HG02840 (cell line): ENCODE data around the gene TP53BP2.

Source experiments
- ATAC-seq: cut with Tn5 transposase; IDR thresholded peaks from one replicate; pipeline ENCODE4 v1.9.1; 2021; ENCODE audit warnings: mild to moderate bottlenecking, moderate library complexity, moderate number of reproducible peaks; ENCODE audit not compliant: unreplicated experiment, low FRiP score

The TP53BP2 gene

DNA sequence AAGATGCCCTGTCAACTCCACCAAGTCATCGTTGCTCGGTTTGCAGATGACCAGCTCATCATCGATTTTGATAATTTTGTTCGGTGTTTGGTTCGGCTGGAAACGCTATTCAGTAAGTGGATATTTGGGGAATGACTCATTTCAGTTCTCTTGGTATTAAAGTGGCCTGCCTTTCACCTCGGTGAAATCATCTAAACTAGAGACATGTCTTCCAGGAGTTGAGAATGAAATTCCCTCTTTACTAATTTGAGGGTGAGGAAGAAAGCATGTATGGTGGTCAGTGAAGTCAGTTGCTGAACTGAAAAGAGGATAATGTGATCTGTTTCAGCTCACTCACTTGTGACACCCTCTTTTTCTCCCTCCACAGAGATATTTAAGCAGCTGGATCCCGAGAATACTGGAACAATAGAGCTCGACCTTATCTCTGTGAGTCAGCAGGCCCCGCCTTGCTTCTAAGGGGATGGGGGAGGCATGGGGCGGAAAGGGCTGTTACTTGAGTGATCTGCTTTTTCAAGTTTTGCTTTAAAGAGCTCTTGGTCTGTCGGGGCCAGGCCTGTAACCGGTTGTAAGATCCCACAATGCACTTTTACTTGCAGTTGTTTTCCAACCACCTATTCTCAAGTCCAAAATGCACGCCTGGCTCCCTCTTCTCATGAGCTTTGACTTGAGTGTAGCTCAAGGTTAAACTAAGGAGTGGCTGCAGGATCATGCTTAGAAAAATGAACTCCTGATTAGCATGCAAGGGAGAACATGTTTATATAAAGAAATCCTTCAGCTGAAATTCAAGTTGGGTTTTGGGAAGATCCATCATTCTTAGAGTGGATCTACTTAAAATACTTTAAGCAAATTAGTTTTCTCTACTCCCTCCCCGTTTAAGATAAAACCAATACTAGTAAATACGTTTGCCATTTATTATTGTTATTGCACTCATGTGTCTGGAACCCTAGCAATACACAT lies 73.7 kb downstream of the TP53BP2 start:
- ATAC-seq = no peak

- ATAC-seq = no peak
These were observed 74.3 kb downstream of the TP53BP2 start for GRCh38 chr1:223771469-223771813.

GRCh38 chr1:223770621-223771315 lies 75.0 kb downstream of the TP53BP2 start:
- no peak for ATAC-seq

DNA sequence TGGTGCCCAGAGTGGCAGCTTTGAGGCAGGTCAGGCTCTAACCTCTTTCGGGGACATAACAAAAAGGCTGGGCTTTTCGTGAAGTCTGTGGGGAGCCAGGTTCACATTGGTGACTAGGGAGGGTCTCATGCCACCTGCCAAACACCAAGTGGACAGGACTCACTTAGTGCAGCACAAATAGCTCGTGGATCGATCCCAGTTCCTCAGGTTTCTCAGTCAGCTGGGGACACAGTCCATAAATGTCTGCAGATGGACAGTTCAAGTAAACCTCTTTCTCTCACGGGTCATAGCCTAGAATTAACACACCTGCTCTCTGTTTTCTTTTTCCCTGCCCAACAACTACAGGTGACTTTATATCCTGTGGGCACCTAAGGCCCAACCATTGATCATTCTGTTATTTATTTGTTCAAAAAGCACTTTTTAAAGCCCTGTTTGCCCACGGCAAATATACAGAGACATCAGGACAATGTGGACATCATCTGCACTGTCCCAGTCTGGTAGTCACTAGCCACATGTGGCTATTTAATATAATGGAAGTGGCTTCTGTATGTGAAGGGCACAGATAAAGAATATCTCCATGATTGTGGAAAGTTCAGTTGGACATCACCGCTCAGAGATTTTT lies 79.9 kb downstream of the TP53BP2 start:
- ATAC-seq = no peak

GRCh38 chr1:223765036-223765718 lies 80.6 kb downstream of the TP53BP2 start:
- no peak for ATAC-seq

DNA sequence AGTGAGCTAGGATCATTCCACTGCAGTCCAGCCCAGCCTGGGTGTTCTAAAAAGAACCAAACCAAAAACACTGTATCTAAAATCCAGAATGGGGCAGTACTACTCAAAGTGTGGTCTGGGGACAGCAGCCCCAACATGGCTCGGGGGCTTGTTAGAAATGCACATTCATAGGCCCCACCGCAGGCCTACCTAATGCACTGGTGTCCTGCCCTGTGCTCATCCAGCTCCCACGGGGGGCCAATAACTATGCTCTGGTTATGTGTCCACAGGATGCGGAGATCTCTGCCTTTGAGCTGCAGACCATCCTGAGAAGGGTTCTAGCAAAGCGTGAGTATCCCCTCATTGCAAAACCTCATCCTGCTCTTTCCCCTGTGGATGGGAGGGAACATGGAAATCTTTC lies 81.9 kb downstream of the TP53BP2 start:
- ATAC-seq = no peak

GRCh38 chr1:223763251-223763650 lies 82.5 kb downstream of the TP53BP2 start:
- ATAC-seq = no peak

DNA sequence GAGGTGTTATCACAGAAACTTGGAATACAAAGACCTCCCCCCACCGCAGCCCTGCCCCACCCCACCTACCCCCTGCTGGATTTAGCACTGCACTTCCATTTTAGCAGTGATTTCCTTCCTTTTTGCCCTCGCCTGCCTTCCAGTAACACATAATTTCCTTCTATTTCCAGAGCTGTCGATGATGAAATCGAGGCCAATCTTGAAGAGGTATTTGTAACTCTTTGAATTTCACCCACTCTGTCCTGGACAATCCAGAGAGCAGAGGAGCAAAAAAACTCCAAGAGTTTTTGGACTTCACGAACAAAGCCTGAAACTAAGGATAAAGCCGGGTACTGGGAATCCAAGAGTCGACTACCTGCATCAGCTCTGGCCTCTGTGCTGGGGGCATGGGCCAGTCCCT lies 84.3 kb downstream of the TP53BP2 start:
- no peak for ATAC-seq

GRCh38 chr1:223760833-223761232 lies 84.9 kb downstream of the TP53BP2 start:
- no peak for ATAC-seq

DNA sequence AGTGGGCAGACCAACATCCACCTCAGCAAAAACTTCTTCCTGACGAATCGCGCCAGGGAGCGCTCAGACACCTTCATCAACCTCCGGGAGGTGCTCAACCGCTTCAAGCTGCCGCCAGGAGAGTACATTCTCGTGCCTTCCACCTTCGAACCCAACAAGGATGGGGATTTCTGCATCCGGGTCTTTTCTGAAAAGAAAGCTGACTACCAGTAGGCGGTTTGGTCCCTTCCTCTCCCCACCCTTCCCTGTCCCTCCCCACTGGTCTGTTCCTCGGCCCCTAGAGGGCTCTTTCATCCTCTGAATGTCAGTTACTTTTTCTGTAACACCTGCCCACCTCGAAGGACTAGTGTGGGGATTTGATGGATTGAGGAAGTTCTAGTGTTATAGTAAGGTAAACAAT lies 86.5 kb downstream of the TP53BP2 start:
- ATAC-seq = no peak

DNA sequence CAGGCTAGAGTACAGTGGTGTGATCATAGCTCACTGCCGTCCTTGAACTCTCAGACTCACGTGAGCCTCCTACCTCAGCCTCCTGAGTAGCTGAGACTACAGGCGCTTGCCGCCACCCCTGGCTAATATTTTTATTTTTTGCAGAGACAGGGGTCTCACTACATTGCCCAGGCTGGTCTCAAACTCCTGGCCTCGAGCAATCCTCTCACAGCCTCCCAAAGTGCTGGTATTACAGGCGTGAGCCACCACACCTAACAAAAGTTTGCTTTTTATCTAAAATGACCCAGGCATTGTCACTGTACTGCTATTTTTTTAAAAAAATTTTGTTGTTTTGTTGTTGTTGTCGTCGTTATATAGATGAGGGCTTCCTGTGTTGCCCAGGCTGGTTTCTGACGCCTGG lies 87.0 kb downstream of the TP53BP2 start:
- ATAC-seq = no peak

DNA sequence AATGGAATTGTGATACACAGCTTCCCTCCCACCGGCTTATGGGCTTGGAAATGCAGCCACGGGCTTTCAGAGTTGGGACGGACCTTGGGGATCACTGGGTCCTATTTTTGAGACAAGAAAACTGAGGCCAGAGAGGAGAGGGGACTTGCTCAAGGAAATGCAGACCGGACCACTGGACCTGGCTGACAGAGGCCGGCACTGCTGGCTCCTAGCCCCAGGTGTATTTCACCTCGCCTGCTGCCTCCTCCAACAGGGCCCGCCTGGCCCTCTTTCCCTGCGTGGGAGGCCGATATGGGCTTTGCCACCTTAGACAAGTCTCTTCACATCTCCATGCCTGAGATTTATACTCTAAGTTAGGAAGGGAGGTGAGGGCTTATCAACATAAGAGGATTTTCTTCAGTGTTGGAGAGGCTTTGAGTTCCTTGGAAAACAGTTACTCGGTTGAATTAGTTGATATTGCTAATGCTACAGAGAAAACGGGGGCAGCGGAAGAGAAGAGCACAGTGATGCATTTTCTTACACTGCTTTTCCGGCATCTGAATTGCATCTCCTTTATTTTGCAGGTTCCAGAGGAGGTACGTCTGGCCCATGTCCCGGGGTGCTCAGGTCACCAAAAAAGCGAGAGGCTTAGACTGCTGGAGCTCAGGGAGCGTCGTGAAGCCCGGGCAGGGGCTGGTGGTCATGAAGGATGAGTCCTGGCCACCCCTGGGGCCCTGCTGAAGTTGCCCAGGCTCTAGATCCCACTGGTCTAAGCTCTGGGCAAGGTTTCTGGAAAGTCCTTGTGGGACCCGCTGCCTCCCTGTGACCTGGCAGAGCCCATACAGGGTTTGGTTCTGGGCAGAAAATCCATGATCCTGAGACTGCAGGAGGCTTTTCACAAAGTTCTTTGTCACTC lies 88.7 kb downstream of the TP53BP2 start:
- ATAC-seq = no peak

DNA sequence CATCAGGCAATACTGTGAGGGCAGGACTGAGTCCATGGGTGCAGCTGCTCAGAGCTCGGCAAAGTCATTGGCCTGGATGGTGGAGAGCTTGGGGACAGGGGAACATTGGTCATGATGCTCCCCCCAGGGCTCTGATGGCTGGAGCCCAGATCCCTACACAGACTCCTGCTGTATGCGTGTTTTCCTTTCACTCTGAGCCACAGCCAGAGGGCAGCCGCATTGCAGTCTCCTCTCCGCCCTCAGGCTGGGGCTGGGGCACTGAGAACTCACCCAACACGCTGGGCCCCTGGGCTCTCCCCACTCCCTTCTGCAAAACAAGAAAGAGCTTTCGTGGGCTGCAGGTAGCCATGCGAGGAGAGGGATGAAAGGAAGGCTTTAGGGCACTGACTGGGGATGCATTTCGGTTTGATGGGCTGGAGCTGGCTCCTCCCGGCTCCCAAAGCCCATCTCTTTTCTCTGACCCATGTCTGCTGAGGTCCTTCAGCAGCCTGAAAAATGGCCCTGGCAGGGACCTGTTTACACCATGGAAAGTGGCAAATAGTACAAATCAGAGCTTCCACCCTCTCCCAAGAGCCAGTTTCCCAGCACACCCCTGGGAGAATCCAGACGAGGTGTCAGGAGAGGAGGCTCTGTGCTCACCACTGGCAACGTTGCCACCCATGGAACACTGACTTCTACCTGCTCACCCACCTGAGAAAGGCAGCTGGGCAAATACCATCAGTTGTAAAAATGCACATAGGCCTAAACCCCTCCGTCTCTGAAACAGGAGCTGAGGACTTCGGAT lies 89.6 kb downstream of the TP53BP2 start:
- ATAC-seq = no peak

DNA sequence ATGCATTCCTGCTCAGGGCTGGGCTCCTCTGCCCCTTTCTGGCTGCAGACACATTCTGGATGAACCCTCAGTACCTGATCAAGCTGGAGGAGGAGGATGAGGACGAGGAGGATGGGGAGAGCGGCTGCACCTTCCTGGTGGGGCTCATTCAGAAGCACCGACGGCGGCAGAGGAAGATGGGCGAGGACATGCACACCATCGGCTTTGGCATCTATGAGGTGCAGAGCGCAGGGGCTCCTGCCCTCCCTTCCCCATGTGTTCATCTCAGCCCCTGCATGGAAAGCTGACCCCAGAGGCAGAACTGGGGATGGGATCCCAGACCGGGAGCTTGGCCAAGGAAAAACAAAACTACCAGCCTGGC lies 90.3 kb downstream of the TP53BP2 start:
- ATAC-seq = no peak

DNA sequence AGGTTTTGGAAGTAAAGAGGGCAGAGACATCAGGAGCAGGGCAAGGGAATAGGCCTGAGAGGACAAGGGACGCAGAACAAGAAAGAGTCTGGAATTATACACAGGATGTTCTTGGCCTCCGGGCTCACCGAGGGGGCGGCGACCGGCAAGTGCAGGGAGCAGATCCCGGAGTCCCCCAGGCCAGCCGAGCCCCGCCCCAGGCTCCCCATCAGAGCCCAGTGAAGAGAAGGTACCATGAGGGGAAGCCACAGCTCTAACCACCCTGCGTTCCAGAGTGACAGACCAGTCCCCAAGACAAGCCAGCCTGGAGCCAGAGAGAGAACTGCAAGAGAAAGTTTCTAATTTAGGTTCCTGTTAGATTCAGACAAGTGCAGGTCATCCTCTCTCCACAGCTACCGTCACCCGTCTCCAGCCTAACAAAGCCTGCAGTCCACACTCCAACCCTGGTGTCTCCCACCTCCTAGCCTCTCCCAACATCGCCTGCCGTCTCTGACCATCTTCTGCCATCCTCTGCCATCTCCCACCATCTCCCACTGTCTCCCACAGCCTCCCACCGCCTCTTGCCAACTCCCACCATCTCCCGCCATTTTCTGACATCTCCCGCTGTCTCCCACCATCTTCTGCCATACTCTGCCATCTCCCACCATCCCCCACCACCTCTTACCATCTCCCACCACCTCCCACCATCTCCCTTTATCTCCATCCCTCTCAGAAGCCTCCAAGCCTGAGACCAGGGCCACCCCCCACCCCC lies 90.9 kb downstream of the TP53BP2 start:
- no peak for ATAC-seq

GRCh38 chr1:223752721-223753515 lies 92.8 kb downstream of the TP53BP2 start:
- ATAC-seq = no peak

DNA sequence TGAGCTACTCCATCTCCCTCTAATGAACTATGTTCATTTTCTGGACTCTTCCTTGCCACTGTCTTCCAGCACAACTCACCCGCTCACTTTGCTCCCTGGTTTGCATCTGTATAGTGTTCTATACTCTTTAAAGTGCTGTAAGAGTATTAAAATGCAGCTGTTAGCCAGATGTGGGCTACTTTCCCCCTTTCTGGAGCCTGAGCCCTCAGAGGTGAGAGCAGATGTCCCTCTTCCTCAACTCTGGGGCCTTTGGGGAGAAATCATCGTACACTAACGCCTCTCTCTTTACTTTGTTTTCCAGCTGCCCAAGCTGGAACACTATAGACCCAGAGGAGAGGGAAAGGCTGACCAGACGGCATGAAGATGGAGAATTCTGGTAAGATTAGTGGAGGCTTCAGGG lies 94.1 kb downstream of the TP53BP2 start:
- no peak for ATAC-seq
